Brain pericyte (primary cell): ENCODE measurements around the gene PANK3.
A peak's percentile ranks its signal among the peaks of the same experiment; 100 is the strongest.
"Not testable (repeated sequence)": the region's sequence is repeated elsewhere in the genome, so short reads cannot be mapped to it uniquely, and the experiment has no call there.

Source experiments
- DNase-seq: peaks from one replicate; pipeline ENCODE4 v3.0.0-alpha.2; 2012; ENCODE audit warnings: low read depth, low spot score

PANK3 gene

GRCh38 chr5:168552146-168552545, 27.0 kb downstream of the PANK3 start:
- DNase-seq, result peak; percentile 72

- no peak for DNase-seq
Observed at GRCh38 chr5:168550656-168551055, 28.5 kb downstream of the PANK3 start.

- DNase-seq, result no peak
Observed at GRCh38 chr5:168549554-168549953, 29.6 kb downstream of the PANK3 start.

GRCh38 chr5:168537176-168537575, 42.0 kb downstream of the PANK3 start:
- DNase-seq, result no peak

- DNase-seq, result not testable (repeated sequence)
Observed at GRCh38 chr5:168534351-168534750, 44.8 kb downstream of the PANK3 start.

GRCh38 chr5:168531987-168532864, 46.9 kb downstream of the PANK3 start:
- DNase-seq, result no peak

GRCh38 chr5:168531191-168531590, 48.0 kb downstream of the PANK3 start:
- no peak for DNase-seq

GRCh38 chr5:168530621-168531150, 48.5 kb downstream of the PANK3 start:
- no peak for DNase-seq

- DNase-seq, result no peak
Observed at GRCh38 chr5:168529374-168530234, 49.6 kb downstream of the PANK3 start.

GRCh38 chr5:168528521-168529373, 50.4 kb downstream of the PANK3 start, which contains the start of gene FBLL1:
Gene FBLL1 (plus strand): TSS chr5:168529305. CDS start chr5:168529505, 200 bp downstream.
- DNase-seq, result no peak

GRCh38 chr5:168527756-168528295, 51.3 kb downstream of the PANK3 start:
- no peak for DNase-seq

GRCh38 chr5:168525856-168526255, 53.3 kb downstream of the PANK3 start:
- DNase-seq, result no peak

GRCh38 chr5:168513861-168514428, 65.2 kb downstream of the PANK3 start:
- DNase-seq, result no peak

- DNase-seq, result no peak
Observed at GRCh38 chr5:168502563-168503237, 76.5 kb downstream of the PANK3 start.
